ENCODE measurements around the gene WDR82. TPM values are rescaled to one million over a fixed set of nuclear protein-coding genes. Genes with fewer than 3 reads are reported as not detected.

Gene WDR82
- total and polyA plus RNA-seq, 2 of the 8 experiments (the other 6 are each of a cell fraction or from before 2014, with no cell fraction given) = 33.5 to 82.7 TPM

GRCh38 chr3:52210037-52210436 lies 68.4 kb downstream of the WDR82 start:
- FAIRE-seq (no peak), DNase-seq (ENCODE audit: low read depth in 1 of 2, low spot score in 2 of 2) (no peak)
- Histone ChIP-seq H3K27ac (ENCODE audit: low read depth, low read length) (no peak overlapping the region), H4K20me1 (replicated peaks in 1 of 2; ENCODE audit: control insufficient read depth in 1 of 2, insufficient read depth in 2 of 2, low read length in 2 of 2) (peaks cover 0 to 8% of the 10 kb centered on the region in 2 experiments), H3K9me3 (ENCODE audit: insufficient read depth in 2 of 2, low read depth in 1 of 2, low read length in 1 of 2) (no peaks in the 10 kb centered on the region), H2AK5ac (ENCODE audit: low read depth, low read length) (no peak overlapping the region), H4K8ac (ENCODE audit: extremely low read depth, insufficient read depth, low read length) (no peak overlapping the region), H3K23me2 (ENCODE audit: low read depth, low read length) (no peaks in the 10 kb centered on the region), H2AFZ (ENCODE audit: low read length) (no peak overlapping the region), H3K4me3 (ENCODE audit: extremely low read depth in 1 of 4, insufficient read depth in 2 of 4, low read depth in 3 of 4, low read length in 4 of 4) (no peak overlapping the region), H2BK5ac (ENCODE audit: low read depth, low read length) (no peak overlapping the region), H2BK15ac (ENCODE audit: low read length) (no peak overlapping the region), H4K91ac (replicated peaks; ENCODE audit: insufficient read length, low read length) (no peak overlapping the region), H3K4me1 (replicated peaks in 1 of 4; ENCODE audit: control insufficient read depth in 3 of 4, insufficient read depth in 4 of 4, low read length in 3 of 4) (no peaks in the 10 kb centered on the region), H3K23ac (ENCODE audit: insufficient read length) (no peak overlapping the region), H2BK20ac (ENCODE audit: low read length) (no peak overlapping the region), H3K14ac (ENCODE audit: insufficient read length) (no peak overlapping the region), H3K56ac (replicated peaks; ENCODE audit: insufficient read length, low read depth, low read length) (no peak overlapping the region), H3K9ac (replicated peaks in 1 of 4; ENCODE audit: extremely low read depth in 1 of 4, low read depth in 3 of 4, low read length in 3 of 4) (no peak overlapping the region), H3K79me2 (ENCODE audit: control insufficient read depth in 1 of 2, insufficient read depth in 2 of 2, low read length in 2 of 2) (no peaks in the 10 kb centered on the region), H4K5ac (ENCODE audit: insufficient read length, low read depth, low read length) (no peak overlapping the region), H3K27me3 (replicated peaks in 1 of 4; ENCODE audit: control insufficient read depth in 3 of 4, extremely low read depth in 1 of 4, insufficient read depth in 3 of 4, low read length in 3 of 4) (no peaks in the 10 kb centered on the region), H3K4ac (replicated peaks; ENCODE audit: insufficient read length, low read depth, low read length) (no peak overlapping the region), H3K36me3 (ENCODE audit: control insufficient read depth in 2 of 4, insufficient read depth in 4 of 4, low read length in 3 of 4) (peaks cover 38 to 93% (median 78%) of the 10 kb centered on the region in 4 experiments), H2BK120ac (replicated peaks; ENCODE audit: low read depth, low read length) (no peak overlapping the region), H3K18ac (ENCODE audit: extremely low read depth, low read length) (no peak overlapping the region), H2BK12ac (ENCODE audit: low read depth, low read length) (no peak overlapping the region), H3K4me2 (ENCODE audit: insufficient read depth in 1 of 2, low read depth in 2 of 2, low read length in 2 of 2) (no peak overlapping the region), H3K79me1 (ENCODE audit: low read depth, low read length) (no peaks in the 10 kb centered on the region)
- ChIA-PET POLR2A (ENCODE audit: partially characterized antibody) (interaction anchor here (1.1 to 1.2 kb wide), 2 partner anchors 12 to 68 kb away, joined by 3 read pairs; no protein-coding TSS in a partner anchor), CTCF (ENCODE audit: partially characterized antibody) (interaction anchor here (0.8 to 20.4 kb wide), 4 partner anchors 11 to 208 kb away, joined by 3 to 336 read pairs (median 28); partner anchors contain the start of gene TWF2)
- TF ChIP-seq CEBPB (IDR thresholded peaks at IDR 0.05; ENCODE audit: low read depth, low read length) (no peak), TBP (IDR thresholded peaks at IDR 0.05; ENCODE audit: low read depth, low read length) (no peak), POLR2AphosphoS5 (IDR thresholded peaks at IDR 0.05; ENCODE audit: low read depth, low read length) (no peak), KDM4A (IDR thresholded peaks at IDR 0.05; ENCODE audit: low read depth, low read length, severe bottlenecking) (no peak), BACH1 (IDR thresholded peaks at IDR 0.05; ENCODE audit: low read length) (no peak)
